IMR-90 (cell line): ENCODE results near the gene CLK4. TPM values are rescaled to one million over a fixed set of nuclear protein-coding genes. Genes with fewer than 3 reads are reported as not detected.

Experiments used
- ATAC-seq: fragments of 200-7000 bp; cut with Tn5 transposase; 2 replicates; pipeline ENCODE4 v1.9.1; 2020; ENCODE audit warnings: low read depth, mild to moderate bottlenecking, moderate library complexity
- BruUV-seq: library from RNA; stranded (reverse); fragments of 400-500 nt; replicated peaks from 2 replicates; lab custom pipeline; 2021; lab: Mats Ljungman, UMichigan
- CTCF ChIA-PET: fragments of 300-600 bp; formaldehyde crosslinking; extraction: SDS; loops from one replicate; lab custom pipeline; 2021; ENCODE audit warnings: antibody characterized with exemption; lab: Yijun Ruan, JAX
- POLR2A ChIA-PET: fragments of 300-600 bp; sonication (Branson Sonifier 250); formaldehyde crosslinking; loops from one replicate; lab custom pipeline; 2022; ENCODE audit warnings: antibody characterized with exemption; ENCODE audit not compliant: unreplicated experiment; lab: Charles Lee
- DNase-seq: peaks from one replicate; pipeline ENCODE4 v3.0.0; 2013
- H2AFZ ChIP-seq: replicated peaks from 2 replicates; pipeline ENCODE3; 2013; ENCODE audit warnings: low read length, mild to moderate bottlenecking; ENCODE audit not compliant: poor library complexity
- H2AK5ac ChIP-seq: 2 replicates; pipeline ENCODE4 v1.6.1; 2013; ENCODE audit warnings: low read depth, low read length, inconsistent platforms
- H2AK9ac ChIP-seq: replicated peaks from 2 replicates; pipeline ENCODE3; 2013; ENCODE audit warnings: mild to moderate bottlenecking, low read depth, low read length, moderate library complexity; ENCODE audit not compliant: poor library complexity
- H2BK120ac ChIP-seq: 2 replicates; pipeline ENCODE4 v1.6.1; 2013; ENCODE audit warnings: low read depth, low read length, inconsistent platforms
- H2BK15ac ChIP-seq: 3 replicates; pipeline ENCODE4 v1.6.1; 2013; ENCODE audit warnings: low read depth, low read length, inconsistent platforms
- H2BK20ac ChIP-seq: 2 replicates; pipeline ENCODE4 v1.6.1; 2013; ENCODE audit warnings: low read depth, mild to moderate bottlenecking, inconsistent platforms, low read length, moderate library complexity
- H2BK5ac ChIP-seq: 2 replicates; pipeline ENCODE4 v1.6.1; 2013; ENCODE audit warnings: mild to moderate bottlenecking, low read depth, low read length, inconsistent platforms; ENCODE audit not compliant: poor library complexity, severe bottlenecking
- H3K14ac ChIP-seq: replicated peaks from 2 replicates; pipeline ENCODE4 v1.6.1; 2013; ENCODE audit warnings: low read depth, low read length, inconsistent platforms
- H3K18ac ChIP-seq: 2 replicates; pipeline ENCODE4 v1.6.1; 2013; ENCODE audit warnings: low read depth, low read length, control low read depth
- H3K23ac ChIP-seq: 2 replicates; pipeline ENCODE4 v1.6.1; 2013; ENCODE audit warnings: low read depth, low read length, inconsistent platforms
- H3K27ac ChIP-seq: 2 replicates; pipeline ENCODE4 v1.5.1; 2013; ENCODE audit warnings: mild to moderate bottlenecking, control low read depth, low read length; ENCODE audit not compliant: insufficient read depth
- H3K27me3 ChIP-seq: 2 replicates; pipeline ENCODE4 v1.6.1; 2013; ENCODE audit warnings: low read length; ENCODE audit not compliant: control insufficient read depth, insufficient read depth
- H3K36me3 ChIP-seq: 2 replicates; pipeline ENCODE4 v1.6.1; 2013; ENCODE audit warnings: low read length, mixed read lengths; ENCODE audit not compliant: control insufficient read depth, insufficient read depth
- H3K4ac ChIP-seq: 2 replicates; pipeline ENCODE4 v1.6.1; 2013; ENCODE audit warnings: low read depth, low read length, inconsistent platforms
- H3K4me1 ChIP-seq: 2 replicates; pipeline ENCODE4 v1.6.1; 2013; ENCODE audit warnings: low read length, mixed read lengths; ENCODE audit not compliant: control insufficient read depth, insufficient read depth
- H3K4me2 ChIP-seq: 2 replicates; pipeline ENCODE4 v1.6.1; 2013; ENCODE audit warnings: low read depth, mild to moderate bottlenecking, control low read depth, low read length, moderate library complexity
- H3K4me3 ChIP-seq: 2 replicates; pipeline ENCODE4 v1.5.1; 2013; ENCODE audit warnings: low read depth, mild to moderate bottlenecking, control low read depth, low read length, moderate library complexity; ENCODE audit not compliant: insufficient read depth
- H3K56ac ChIP-seq: 2 replicates; pipeline ENCODE4 v1.6.1; 2013; ENCODE audit warnings: low read length, inconsistent platforms; ENCODE audit not compliant: insufficient read depth; ENCODE audit errors: extremely low read depth
- H3K79me1 ChIP-seq, 2 experiments: 2 replicates each; pipeline ENCODE4 v1.6.1; 2013; ENCODE audit warnings: low read length in 2 of 2, inconsistent platforms in 1 of 2, low read depth in 1 of 2
- H3K9ac ChIP-seq: 2 replicates; pipeline ENCODE4 v1.6.1; 2013; ENCODE audit warnings: low read depth, low read length, control low read depth
- H3K9me1 ChIP-seq: 2 replicates; pipeline ENCODE4 v1.6.1; 2013; ENCODE audit warnings: low read length, inconsistent platforms; ENCODE audit not compliant: insufficient read depth
- H3K9me3 ChIP-seq: 2 replicates; pipeline ENCODE4 v1.6.1; 2013; ENCODE audit warnings: low read length; ENCODE audit not compliant: control insufficient read depth, insufficient read depth
- H4K20me1 ChIP-seq: 2 replicates; pipeline ENCODE4 v1.6.1; 2013; ENCODE audit warnings: low read length, inconsistent platforms; ENCODE audit not compliant: insufficient read depth
- H4K5ac ChIP-seq: 2 replicates; pipeline ENCODE4 v1.6.1; 2013; ENCODE audit warnings: mild to moderate bottlenecking, low read depth, low read length, control low read depth
- H4K8ac ChIP-seq, 2 experiments: 2 replicates each; pipeline ENCODE4 v1.6.1; 2013; ENCODE audit warnings: low read depth in 2 of 2, low read length in 2 of 2, control low read depth in 1 of 2, inconsistent platforms in 1 of 2
- H4K91ac ChIP-seq: 2 replicates; pipeline ENCODE4 v1.6.1; 2013; ENCODE audit warnings: low read depth, low read length, inconsistent platforms; ENCODE audit not compliant: insufficient read depth
- BHLHE40 ChIP-seq: fragments of 150-350 bp; IDR thresholded peaks from 2 replicates; pipeline ENCODE4 v1.6.1; 2016; ENCODE audit warnings: mild to moderate bottlenecking, low read depth, low read length
- FOS ChIP-seq: fragments of 150-350 bp; IDR thresholded peaks from 2 replicates; pipeline ENCODE4 v1.6.1; 2016; ENCODE audit warnings: low read depth, low read length
- MAZ ChIP-seq: IDR thresholded peaks from 2 replicates; pipeline ENCODE4 v1.6.1; 2012; ENCODE audit warnings: low read depth, mild to moderate bottlenecking, low read length, improper control_type of control experiment, moderate library complexity, borderline replicate concordance
- POLR2A ChIP-seq: IDR thresholded peaks from 2 replicates; pipeline ENCODE4 v1.6.1; 2012; ENCODE audit warnings: mild to moderate bottlenecking, low read depth, low read length
- WGBS, 2 experiments: methylation state at CpG; one replicate each; pipeline versions ENCODE4 v1.1.5 to v1.1.7; 2013; ENCODE audit warnings: missing lambda C conversion rate in 2 of 2; ENCODE audit not compliant: insufficient read length in 1 of 2; ENCODE audit errors: extremely low coverage in 2 of 2; 5-methylcytosine and 5-hydroxymethylcytosine counted together
- dilution Hi-C: fragments of 300-500 bp; cut with HindIII; formaldehyde crosslinking; loops from one replicate; pipeline ENCODE4 v1.14.3; 2018; ENCODE audit warnings: low sequenced_read_pairs; ENCODE audit not compliant: unreplicated experiment
- in situ Hi-C: fragments of 300-500 bp; cut with MboI; formaldehyde crosslinking; loops from 3 replicates; pipeline ENCODE4 v1.14.3; 2019; ENCODE audit warnings: low sequenced_read_pairs, inconsistent platforms, mixed read lengths
- intact Hi-C: fragments of 100-400 bp; cut with micrococcal nuclease; formaldehyde crosslinking; loops from 2 replicates; pipeline ENCODE4 v1.10.0; 2022
- polyA plus RNA-seq, 3 experiments: library from polyadenylated mRNA; depleted of rRNA; stranded (reverse); fragments of >200 nt; gene quantifications; 2 replicates each; pipeline ENCODE4 v1.2.3, GENCODE V29; 2012; ENCODE audit warnings: low replicate concordance in 1 of 3
- total RNA-seq: library from RNA; depleted of rRNA; stranded (reverse); fragments of >200 nt; gene quantifications from 2 replicates; pipeline ENCODE4 v1.2.3, GENCODE V29; 2012
- TF ChIP-seq, protein P1 (sequence below): fragments of 150-350 bp; IDR thresholded peaks from 2 replicates; pipeline ENCODE4 v1.6.1; 2017; ENCODE audit warnings: mild to moderate bottlenecking, antibody characterized with exemption, low read length, low read depth
- TF ChIP-seq, protein P2 (sequence below): fragments of 150-350 bp; IDR thresholded peaks from 2 replicates; pipeline ENCODE4 v1.6.1; 2016; ENCODE audit warnings: low read depth, mild to moderate bottlenecking, low read length, moderate library complexity, borderline replicate concordance

Gene CLK4
- total and polyA plus RNA-seq, 2 of the 4 experiments (the other 2 are of a cell fraction): 8.2 to 11.9 TPM

DNA sequence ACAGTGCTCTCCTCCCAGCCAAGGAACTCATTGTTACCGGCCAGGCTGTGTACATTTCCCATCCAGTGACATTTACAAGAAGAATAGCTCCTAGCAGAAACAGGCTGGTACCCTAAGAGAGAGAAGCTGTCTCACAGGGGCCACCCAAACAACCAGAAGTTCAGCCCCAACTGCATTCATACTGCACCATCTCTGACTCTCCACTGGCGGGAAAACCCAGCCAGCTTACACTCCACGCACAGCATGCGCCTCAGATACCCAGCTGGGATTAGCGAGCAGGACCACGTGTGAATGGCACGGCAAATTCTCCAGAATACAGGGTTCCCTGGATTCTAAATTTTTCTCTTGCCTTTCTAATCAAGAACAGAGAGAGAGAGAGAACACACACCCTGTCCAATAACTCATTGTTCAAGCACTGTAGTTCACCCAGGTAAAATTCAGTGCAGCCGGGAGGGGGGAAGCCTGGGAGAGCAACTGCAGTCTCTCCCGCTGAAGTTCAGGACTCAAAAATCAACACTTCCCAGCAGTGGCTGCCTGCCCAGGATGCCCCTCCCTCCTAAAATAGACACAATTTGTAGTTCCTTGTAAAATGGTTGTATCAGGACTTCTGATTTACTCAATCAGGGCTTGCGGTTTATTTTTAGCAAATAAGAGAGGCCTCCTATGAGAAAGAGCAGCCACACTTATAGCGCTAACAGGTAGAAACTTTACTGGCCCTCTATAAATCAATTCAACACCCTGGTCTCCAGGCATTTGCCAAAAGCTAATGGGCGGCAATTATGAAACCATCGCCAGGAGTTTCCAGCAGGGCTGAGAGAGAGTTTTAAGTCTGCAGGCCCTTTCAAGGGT is 38.9 kb downstream of the CLK4 start:
- intact Hi-C loops (no loop called here), in situ Hi-C loops (no loop called here), dilution Hi-C loops (no loop called here)
- no peak overlapping the region for H2BK20ac ChIP-seq
- H2AK5ac ChIP-seq: no peak overlapping the region
- H2BK120ac ChIP-seq: no peak overlapping the region
- no TSS peak for BruUV-seq
- no peak overlapping the region for H3K56ac ChIP-seq
- H4K8ac ChIP-seq: no peak overlapping the region
- no peak overlapping the region for H3K4ac ChIP-seq
- H2BK5ac ChIP-seq: no peak overlapping the region
- no peak overlapping the region for H3K27ac ChIP-seq
- H2AK9ac ChIP-seq: no peak overlapping the region
- no peak for ATAC-seq
- no peaks in the 10 kb centered on the region for H3K4me1 ChIP-seq
- H2BK15ac ChIP-seq: no peak overlapping the region
- H3K9me3 ChIP-seq: peaks cover 3% of the 10 kb centered on the region
- ChIA-PET CTCF (no interaction called here), POLR2A (no interaction called here)
- TF ChIP-seq POLR2A (no peak), FOS (no peak), BHLHE40 (no peak), MAZ (no peak)
- TF ChIP-seq, protein P1, sequence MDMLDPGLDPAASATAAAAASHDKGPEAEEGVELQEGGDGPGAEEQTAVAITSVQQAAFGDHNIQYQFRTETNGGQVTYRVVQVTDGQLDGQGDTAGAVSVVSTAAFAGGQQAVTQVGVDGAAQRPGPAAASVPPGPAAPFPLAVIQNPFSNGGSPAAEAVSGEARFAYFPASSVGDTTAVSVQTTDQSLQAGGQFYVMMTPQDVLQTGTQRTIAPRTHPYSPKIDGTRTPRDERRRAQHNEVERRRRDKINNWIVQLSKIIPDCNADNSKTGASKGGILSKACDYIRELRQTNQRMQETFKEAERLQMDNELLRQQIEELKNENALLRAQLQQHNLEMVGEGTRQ: no peak
- TF ChIP-seq, protein P2, sequence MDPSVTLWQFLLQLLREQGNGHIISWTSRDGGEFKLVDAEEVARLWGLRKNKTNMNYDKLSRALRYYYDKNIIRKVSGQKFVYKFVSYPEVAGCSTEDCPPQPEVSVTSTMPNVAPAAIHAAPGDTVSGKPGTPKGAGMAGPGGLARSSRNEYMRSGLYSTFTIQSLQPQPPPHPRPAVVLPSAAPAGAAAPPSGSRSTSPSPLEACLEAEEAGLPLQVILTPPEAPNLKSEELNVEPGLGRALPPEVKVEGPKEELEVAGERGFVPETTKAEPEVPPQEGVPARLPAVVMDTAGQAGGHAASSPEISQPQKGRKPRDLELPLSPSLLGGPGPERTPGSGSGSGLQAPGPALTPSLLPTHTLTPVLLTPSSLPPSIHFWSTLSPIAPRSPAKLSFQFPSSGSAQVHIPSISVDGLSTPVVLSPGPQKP: no peak
- no peak overlapping the region for H2AFZ ChIP-seq
- H3K79me1 ChIP-seq: no peaks in the 10 kb centered on the region
- H4K91ac ChIP-seq: no peak overlapping the region
- H3K4me3 ChIP-seq: no peak overlapping the region
- WGBS, 2 experiments: 67% methylated on average over 3 of the region's 13 CpGs; no CpG with 5 or more reads in 1 of the 2 experiments
- no peak overlapping the region for H3K4me2 ChIP-seq
- no peak overlapping the region for H4K5ac ChIP-seq
- H3K27me3 ChIP-seq: peaks cover 28% of the 10 kb centered on the region
- no peak overlapping the region for H3K9ac ChIP-seq
- no peak overlapping the region for H3K18ac ChIP-seq
- no peaks in the 10 kb centered on the region for H4K20me1 ChIP-seq
- no peak overlapping the region for H3K23ac ChIP-seq
- no peaks in the 10 kb centered on the region for H3K36me3 ChIP-seq
- no peak overlapping the region for H3K14ac ChIP-seq
- no peaks in the 10 kb centered on the region for H3K9me1 ChIP-seq
- DNase-seq: no peak
